GM12878 (cell line): ENCODE data around the gene NAT8. TPM values are rescaled to one million over a fixed set of nuclear protein-coding genes. Genes with fewer than 3 reads are reported as not detected.
"Not testable (repeated sequence)": the region's sequence is repeated elsewhere in the genome, so short reads cannot be mapped to it uniquely, and the experiment has no call there.

Source experiments
- ATAC-seq: fragments of 200-7000 bp; cut with Tn5 transposase; 3 replicates; pipeline ENCODE4 v1.9.1; 2020; ENCODE audit warnings: mild to moderate bottlenecking, moderate library complexity
- BruUV-seq: library from RNA; stranded (reverse); fragments of 400-500 nt; replicated peaks from 2 replicates; lab custom pipeline; 2021; lab: Mats Ljungman, UMichigan
- CTCF ChIA-PET: fragments of 300-600 bp; sonication (Branson Sonifier 250); formaldehyde crosslinking; extraction: SDS; loops from one replicate; lab custom pipeline; 2021; ENCODE audit warnings: inconsistent platforms; lab: Yijun Ruan, JAX
- POLR2A ChIA-PET: fragments of 350-600 bp; formaldehyde crosslinking; extraction: SDS; loops from one replicate; lab custom pipeline; 2021; ENCODE audit warnings: inconsistent platforms; lab: Charles Lee
- RAD21 ChIA-PET: fragments of 300-600 bp; sonication (Branson Sonifier 250); formaldehyde crosslinking; loops from one replicate; lab custom pipeline; 2023; ENCODE audit warnings: antibody characterized with exemption; ENCODE audit not compliant: unreplicated experiment; lab: Charles Lee
- SMC1A ChIA-PET: fragments of 300-600 bp; sonication (Branson Sonifier 250); formaldehyde crosslinking; loops from one replicate; lab custom pipeline; 2023; ENCODE audit not compliant: unreplicated experiment, uncharacterized antibody; lab: Charles Lee
- DNase-seq: peaks from one replicate; pipeline ENCODE4 v3.0.0-alpha.2; 2011; ENCODE audit warnings: low read depth, low spot score
- FAIRE-seq: peaks from 3 replicates; lab custom pipeline; 2011; peaks lifted over from hg19 to GRCh38; lab: Jason Lieb, UNC
- H2AFZ ChIP-seq: 2 replicates; pipeline ENCODE4 v1.6.0; 2011; ENCODE audit warnings: low read depth, low read length, control low read depth; ENCODE audit not compliant: control insufficient read depth
- H3K27ac ChIP-seq: 2 replicates; pipeline ENCODE4 v1.5.1; 2011; ENCODE audit warnings: control low read depth; ENCODE audit not compliant: control insufficient read depth, insufficient read depth
- H3K27me3 ChIP-seq, 2 experiments: replicated peaks in 1 of 2; 2 replicates each; pipeline versions ENCODE4 v1.6.0 to v1.6.1; 2011; ENCODE audit warnings: low read length in 1 of 2; ENCODE audit not compliant: control insufficient read depth in 2 of 2, insufficient read depth in 2 of 2
- H3K36me3 ChIP-seq, 2 experiments: 2 replicates each; pipeline ENCODE4 v1.5.1; 2011; ENCODE audit warnings: low read length in 1 of 2; ENCODE audit not compliant: control insufficient read depth in 2 of 2, insufficient read depth in 2 of 2
- H3K4me1 ChIP-seq: 2 replicates; pipeline ENCODE4 v1.6.1; 2011; ENCODE audit warnings: mild to moderate bottlenecking, low read length, moderate library complexity, mixed read lengths; ENCODE audit not compliant: control insufficient read depth, insufficient read depth
- H3K4me2 ChIP-seq: 2 replicates; pipeline ENCODE4 v1.6.0; 2011; ENCODE audit warnings: control low read depth; ENCODE audit not compliant: control insufficient read depth, insufficient read depth
- H3K4me3 ChIP-seq: fragments of 200-600 bp; sonication (generic); 2 replicates; pipeline ENCODE4 v1.5.1; 2016
- H3K79me2 ChIP-seq: 2 replicates; pipeline ENCODE4 v1.6.0; 2011; ENCODE audit warnings: low read length; ENCODE audit not compliant: control insufficient read depth, insufficient read depth
- H3K9ac ChIP-seq: 2 replicates; pipeline ENCODE4 v1.8.0; 2011; ENCODE audit warnings: low read length, control low read depth, mixed read lengths; ENCODE audit not compliant: control insufficient read depth, insufficient read depth
- H3K9me3 ChIP-seq: replicated peaks from 3 replicates; pipeline ENCODE4 v1.5.1; 2011; ENCODE audit warnings: mild to moderate bottlenecking, low read length; ENCODE audit not compliant: control insufficient read depth, insufficient read depth
- H4K20me1 ChIP-seq: 2 replicates; pipeline ENCODE4 v1.6.0; 2011; ENCODE audit not compliant: control insufficient read depth, insufficient read depth
- BMI1 ChIP-seq: fragments of 450-650 bp; IDR thresholded peaks from 2 replicates; pipeline ENCODE4 v1.6.1; 2016; ENCODE audit warnings: mild to moderate bottlenecking, moderate library complexity, borderline replicate concordance
- CBFB ChIP-seq: IDR thresholded peaks from 2 replicates; pipeline ENCODE4 v1.6.1; 2016; ENCODE audit warnings: antibody characterized with exemption, low read depth
- EP300 ChIP-seq, 2 experiments: fragments of 150-350 bp in 1 of 2; IDR thresholded peaks; 2 replicates each; pipeline ENCODE4 v1.6.1; 2011 to 2012; ENCODE audit warnings: low read depth in 2 of 2, low read length in 2 of 2, borderline replicate concordance in 1 of 2, improper control_type of control experiment in 1 of 2, inconsistent platforms in 1 of 2; ENCODE audit not compliant: control insufficient read depth in 1 of 2
- ESRRA ChIP-seq: IDR thresholded peaks from 2 replicates; pipeline ENCODE4 v1.6.1; 2012; ENCODE audit warnings: mild to moderate bottlenecking, low read length, improper control_type of control experiment
- MYC ChIP-seq: IDR thresholded peaks from 2 replicates; pipeline ENCODE4 v1.6.1; 2011; ENCODE audit warnings: mild to moderate bottlenecking, low read length, moderate library complexity, inconsistent platforms; ENCODE audit not compliant: insufficient read depth, insufficient replicate concordance, insufficient read length, severe bottlenecking
- RAD51 ChIP-seq: fragments of 450-650 bp; IDR thresholded peaks from 2 replicates; pipeline ENCODE4 v1.6.1; 2016; ENCODE audit warnings: moderate library complexity, mild to moderate bottlenecking, inconsistent platforms
- TCF3 ChIP-seq: IDR thresholded peaks from 2 replicates; pipeline ENCODE4 v1.6.1; 2012; ENCODE audit warnings: low read depth, mild to moderate bottlenecking, low read length, borderline replicate concordance; ENCODE audit not compliant: insufficient read depth
- WGBS: methylation state at CpG from one replicate; pipeline ENCODE4 v1.1.6; 2016; ENCODE audit warnings: low lambda C conversion rate; ENCODE audit not compliant: insufficient replicate concordance, insufficient coverage; ENCODE audit errors: missing lambda C conversion rate; 5-methylcytosine and 5-hydroxymethylcytosine counted together
- in situ Hi-C: fragments of 300-500 bp; cut with MboI; formaldehyde crosslinking; loops from 9 replicates; pipeline ENCODE4 v1.14.3; 2018; ENCODE audit warnings: mixed read lengths
- intact Hi-C: fragments of 100-400 bp; cut with micrococcal nuclease; formaldehyde crosslinking; loops from one replicate; pipeline ENCODE4 v1.14.2; 2022; ENCODE audit not compliant: unreplicated experiment
- polyA plus RNA-seq, 11 experiments: library from polyadenylated mRNA; depleted of rRNA in 4 of 11; unstranded in 6 of 11; stranded (reverse) in 5 of 11; fragments of >200 nt; fragmentation: Nextera tagmentation in 4 of 11; fragmentation: Illumina TruSeq in 1 of 11; extraction: Ambion mirVana in 4 of 11; extraction: Trizol in 1 of 11; gene quantifications; 1 replicate in 1 of 11; 2 replicates in 10 of 11; pipeline versions ENCODE4 v1.2.1 to v1.2.3, GENCODE V29; 2011 to 2016; ENCODE audit warnings: inconsistent platforms in 2 of 11, missing spikeins in 2 of 11, low read depth in 1 of 11
- total RNA-seq, 4 experiments: library from RNA; depleted of rRNA in 3 of 4; stranded (reverse); fragments of >200 nt in 3 of 4; fragmentation: Illumina TruSeq in 1 of 4; extraction: Trizol in 1 of 4; gene quantifications; 2 replicates each; pipeline versions ENCODE4 v1.2.1 to v1.2.3, GENCODE V29; 2013 to 2021
- TF ChIP-seq, protein P1 (sequence below): fragments of 450-650 bp; IDR thresholded peaks from 2 replicates; pipeline ENCODE4 v1.6.1; 2017; ENCODE audit warnings: low read depth, mild to moderate bottlenecking, moderate library complexity
- TF ChIP-seq, protein P2 (sequence below): fragments of 450-650 bp; IDR thresholded peaks from 2 replicates; pipeline ENCODE4 v1.6.1; 2017; ENCODE audit warnings: mild to moderate bottlenecking, moderate library complexity

Gene NAT8
- total and polyA plus RNA-seq, 10 of the 15 experiments (the other 5 are each of a cell fraction or from before 2014, with no cell fraction given) = not detected

DNA sequence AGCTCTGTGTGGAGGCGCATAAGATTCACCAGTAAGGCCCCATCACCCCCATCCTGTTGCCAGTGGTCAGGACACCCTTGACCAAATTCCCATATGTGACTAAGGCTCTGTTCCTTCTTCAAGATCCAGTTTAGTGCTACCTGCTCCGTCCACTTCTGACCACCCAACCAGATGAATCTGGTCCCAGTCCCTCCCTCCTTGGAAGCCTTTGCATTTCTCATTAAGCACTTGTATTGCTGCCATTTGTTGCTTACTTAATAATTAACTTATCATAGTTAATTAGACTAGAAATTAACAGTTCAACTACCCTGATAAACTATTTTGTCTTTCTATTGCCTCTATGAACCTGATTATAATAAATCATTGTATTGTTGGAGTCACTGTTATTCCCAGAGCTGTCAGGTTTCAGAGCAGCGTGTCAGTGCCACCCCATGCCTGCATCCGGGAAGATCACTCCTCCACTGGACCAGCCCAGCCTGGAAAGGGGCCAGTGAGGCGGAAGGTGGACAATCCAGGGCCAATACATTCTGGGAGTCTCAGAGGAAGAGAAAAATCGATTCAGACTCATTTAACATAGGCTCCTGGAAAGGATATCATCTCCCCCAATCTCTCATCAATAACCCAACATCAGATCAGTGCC, 9.5 kb upstream of the NAT8 start (continued):
- TF ChIP-seq, protein P1, sequence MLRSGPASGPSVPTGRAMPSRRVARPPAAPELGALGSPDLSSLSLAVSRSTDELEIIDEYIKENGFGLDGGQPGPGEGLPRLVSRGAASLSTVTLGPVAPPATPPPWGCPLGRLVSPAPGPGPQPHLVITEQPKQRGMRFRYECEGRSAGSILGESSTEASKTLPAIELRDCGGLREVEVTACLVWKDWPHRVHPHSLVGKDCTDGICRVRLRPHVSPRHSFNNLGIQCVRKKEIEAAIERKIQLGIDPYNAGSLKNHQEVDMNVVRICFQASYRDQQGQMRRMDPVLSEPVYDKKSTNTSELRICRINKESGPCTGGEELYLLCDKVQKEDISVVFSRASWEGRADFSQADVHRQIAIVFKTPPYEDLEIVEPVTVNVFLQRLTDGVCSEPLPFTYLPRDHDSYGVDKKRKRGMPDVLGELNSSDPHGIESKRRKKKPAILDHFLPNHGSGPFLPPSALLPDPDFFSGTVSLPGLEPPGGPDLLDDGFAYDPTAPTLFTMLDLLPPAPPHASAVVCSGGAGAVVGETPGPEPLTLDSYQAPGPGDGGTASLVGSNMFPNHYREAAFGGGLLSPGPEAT = no peak

DNA sequence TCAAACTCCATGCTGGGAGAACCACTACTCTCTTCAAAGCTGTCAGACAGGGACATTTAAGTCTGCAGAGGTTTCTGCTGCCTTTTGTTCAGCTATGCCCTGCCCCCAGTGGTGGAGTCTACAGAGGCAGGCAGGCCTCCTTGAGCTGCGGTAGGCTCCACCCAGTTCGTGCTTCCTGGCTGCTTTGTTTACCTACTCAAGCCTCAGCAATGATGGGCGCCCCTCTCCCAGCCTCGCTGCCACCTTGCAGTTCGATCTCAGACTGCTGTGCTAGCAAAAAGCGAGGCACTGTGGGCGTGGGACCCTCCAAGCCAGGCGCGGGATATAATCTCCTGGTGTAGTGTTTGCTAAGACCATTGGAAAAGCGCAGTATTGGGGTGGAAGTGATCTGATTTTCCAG, 5.5 kb upstream of the NAT8 start:
- H3K4me1 ChIP-seq, H3K9me3 ChIP-seq, H3K27me3 ChIP-seq, H3K4me3 ChIP-seq, H2AFZ ChIP-seq, H3K9ac ChIP-seq, RAD21 ChIA-PET, POLR2A ChIA-PET, H3K4me2 ChIP-seq, H4K20me1 ChIP-seq, H3K27ac ChIP-seq, in situ Hi-C loops, BruUV-seq, DNase-seq, ATAC-seq, SMC1A ChIA-PET, CTCF ChIA-PET, H3K36me3 ChIP-seq, FAIRE-seq, intact Hi-C loops, H3K79me2 ChIP-seq: not testable (repeated sequence)
- WGBS = 34% methylated on average over 10 of the region's 10 CpGs

DNA sequence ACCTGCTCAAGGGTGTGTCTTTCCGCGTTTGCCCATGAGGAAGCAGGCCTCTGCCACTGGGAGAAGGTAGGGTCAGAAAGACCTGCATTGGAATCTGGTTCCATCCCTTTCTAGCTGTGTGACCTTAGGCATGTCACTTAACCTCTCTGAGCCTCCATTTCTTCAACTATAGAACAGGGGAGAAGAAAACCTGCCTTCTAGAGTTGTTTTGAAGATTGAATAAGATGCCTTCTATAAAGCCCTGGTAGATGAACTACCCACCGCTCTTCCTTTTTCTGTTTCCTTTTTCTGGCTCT, 507 bp downstream of the NAT8 start:
- Histone ChIP-seq H3K9ac (no peak overlapping the region), H3K79me2 (no peaks in the 10 kb centered on the region), H2AFZ (no peak overlapping the region), H3K9me3 (no peaks in the 10 kb centered on the region; the same call in 2 of the 3 replicates), H3K36me3 (no peaks in the 10 kb centered on the region), H4K20me1 (no peaks in the 10 kb centered on the region), H3K27me3 (no peaks in the 10 kb centered on the region), H3K27ac (no peak overlapping the region), H3K4me3 (no peak overlapping the region), H3K4me2 (no peak overlapping the region), H3K4me1 (no peaks in the 10 kb centered on the region)
- ATAC-seq (no peak), DNase-seq (no peak), FAIRE-seq (no peak)
- POLR2A ChIA-PET = no interaction called here
- in situ Hi-C loops (no loop called here), intact Hi-C loops (no loop called here)
- 97% methylated on average over 3 of the region's 3 CpGs for WGBS
- CTCF ChIA-PET = no interaction called here
- RAD21 ChIA-PET = no interaction called here
- SMC1A ChIA-PET = no interaction called here
- no TSS peak for BruUV-seq
- no peak for TF ChIP-seq TCF3
- TF ChIP-seq EP300 (IDR thresholded peaks at IDR 0.05; ENCODE audit: borderline replicate concordance in 1 of 2, control insufficient read depth in 1 of 2, low read depth in 2 of 2, low read length in 2 of 2) = no peak
- TF ChIP-seq CBFB = no peak
- TF ChIP-seq, protein P2, sequence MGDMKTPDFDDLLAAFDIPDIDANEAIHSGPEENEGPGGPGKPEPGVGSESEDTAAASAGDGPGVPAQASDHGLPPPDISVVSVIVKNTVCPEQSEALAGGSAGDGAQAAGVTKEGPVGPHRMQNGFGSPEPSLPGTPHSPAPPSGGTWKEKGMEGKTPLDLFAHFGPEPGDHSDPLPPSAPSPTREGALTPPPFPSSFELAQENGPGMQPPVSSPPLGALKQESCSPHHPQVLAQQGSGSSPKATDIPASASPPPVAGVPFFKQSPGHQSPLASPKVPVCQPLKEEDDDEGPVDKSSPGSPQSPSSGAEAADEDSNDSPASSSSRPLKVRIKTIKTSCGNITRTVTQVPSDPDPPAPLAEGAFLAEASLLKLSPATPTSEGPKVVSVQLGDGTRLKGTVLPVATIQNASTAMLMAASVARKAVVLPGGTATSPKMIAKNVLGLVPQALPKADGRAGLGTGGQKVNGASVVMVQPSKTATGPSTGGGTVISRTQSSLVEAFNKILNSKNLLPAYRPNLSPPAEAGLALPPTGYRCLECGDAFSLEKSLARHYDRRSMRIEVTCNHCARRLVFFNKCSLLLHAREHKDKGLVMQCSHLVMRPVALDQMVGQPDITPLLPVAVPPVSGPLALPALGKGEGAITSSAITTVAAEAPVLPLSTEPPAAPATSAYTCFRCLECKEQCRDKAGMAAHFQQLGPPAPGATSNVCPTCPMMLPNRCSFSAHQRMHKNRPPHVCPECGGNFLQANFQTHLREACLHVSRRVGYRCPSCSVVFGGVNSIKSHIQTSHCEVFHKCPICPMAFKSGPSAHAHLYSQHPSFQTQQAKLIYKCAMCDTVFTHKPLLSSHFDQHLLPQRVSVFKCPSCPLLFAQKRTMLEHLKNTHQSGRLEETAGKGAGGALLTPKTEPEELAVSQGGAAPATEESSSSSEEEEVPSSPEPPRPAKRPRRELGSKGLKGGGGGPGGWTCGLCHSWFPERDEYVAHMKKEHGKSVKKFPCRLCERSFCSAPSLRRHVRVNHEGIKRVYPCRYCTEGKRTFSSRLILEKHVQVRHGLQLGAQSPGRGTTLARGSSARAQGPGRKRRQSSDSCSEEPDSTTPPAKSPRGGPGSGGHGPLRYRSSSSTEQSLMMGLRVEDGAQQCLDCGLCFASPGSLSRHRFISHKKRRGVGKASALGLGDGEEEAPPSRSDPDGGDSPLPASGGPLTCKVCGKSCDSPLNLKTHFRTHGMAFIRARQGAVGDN = no peak
- TF ChIP-seq ESRRA = no peak
- no peak for TF ChIP-seq MYC
- no peak for TF ChIP-seq RAD51
- TF ChIP-seq BMI1 = no peak
